Measurements from ENCODE around the gene RAB11B. TPM values are rescaled to one million over a fixed set of nuclear protein-coding genes. Genes with fewer than 3 reads are reported as not detected.

Gene RAB11B
- total and polyA plus RNA-seq, 2 of the 13 experiments (the other 11 are each of a cell fraction or from before 2014, with no cell fraction given): 6.0 to 28.4 TPM

DNA sequence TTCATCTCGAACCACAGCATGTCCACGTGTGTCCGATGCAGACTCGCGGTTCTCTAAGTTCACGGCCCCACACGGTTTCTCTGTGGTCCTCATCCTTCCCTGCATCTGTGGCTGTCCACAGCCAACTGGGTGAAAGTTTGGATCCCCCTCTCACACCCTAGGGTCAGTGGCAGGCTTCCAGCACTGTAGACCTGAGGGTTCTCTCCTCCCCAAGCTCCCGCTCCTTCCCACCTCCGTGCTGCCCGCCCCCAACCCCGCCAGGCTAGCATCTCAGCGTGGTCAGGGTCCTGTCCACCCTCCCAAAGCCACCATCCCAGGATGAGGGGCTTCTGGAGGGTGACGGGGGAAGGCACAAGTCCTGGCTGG, 23.2 kb upstream of the RAB11B start (continued):
- TF ChIP-seq, protein P1, sequence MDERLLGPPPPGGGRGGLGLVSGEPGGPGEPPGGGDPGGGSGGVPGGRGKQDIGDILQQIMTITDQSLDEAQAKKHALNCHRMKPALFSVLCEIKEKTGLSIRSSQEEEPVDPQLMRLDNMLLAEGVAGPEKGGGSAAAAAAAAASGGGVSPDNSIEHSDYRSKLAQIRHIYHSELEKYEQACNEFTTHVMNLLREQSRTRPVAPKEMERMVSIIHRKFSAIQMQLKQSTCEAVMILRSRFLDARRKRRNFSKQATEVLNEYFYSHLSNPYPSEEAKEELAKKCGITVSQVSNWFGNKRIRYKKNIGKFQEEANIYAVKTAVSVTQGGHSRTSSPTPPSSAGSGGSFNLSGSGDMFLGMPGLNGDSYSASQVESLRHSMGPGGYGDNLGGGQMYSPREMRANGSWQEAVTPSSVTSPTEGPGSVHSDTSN (CRISPR knock-in tag; IDR thresholded peaks at IDR 0.05): no peak
- no peak for TF ChIP-seq POGZ (CRISPR knock-in tag; IDR thresholded peaks at IDR 0.05)
- no peak for TF ChIP-seq ZNF441 (CRISPR knock-in tag; IDR thresholded peaks at IDR 0.05; ENCODE audit: borderline replicate concordance)
- TF ChIP-seq MED1 (CRISPR knock-in tag; IDR thresholded peaks at IDR 0.05): no peak
- TF ChIP-seq POLR2AphosphoS5 (IDR thresholded peaks at IDR 0.05; ENCODE audit: low read depth, low read length): 0 out of 2 replicates have a peak, but pooled peaks have one; percentile 3

DNA sequence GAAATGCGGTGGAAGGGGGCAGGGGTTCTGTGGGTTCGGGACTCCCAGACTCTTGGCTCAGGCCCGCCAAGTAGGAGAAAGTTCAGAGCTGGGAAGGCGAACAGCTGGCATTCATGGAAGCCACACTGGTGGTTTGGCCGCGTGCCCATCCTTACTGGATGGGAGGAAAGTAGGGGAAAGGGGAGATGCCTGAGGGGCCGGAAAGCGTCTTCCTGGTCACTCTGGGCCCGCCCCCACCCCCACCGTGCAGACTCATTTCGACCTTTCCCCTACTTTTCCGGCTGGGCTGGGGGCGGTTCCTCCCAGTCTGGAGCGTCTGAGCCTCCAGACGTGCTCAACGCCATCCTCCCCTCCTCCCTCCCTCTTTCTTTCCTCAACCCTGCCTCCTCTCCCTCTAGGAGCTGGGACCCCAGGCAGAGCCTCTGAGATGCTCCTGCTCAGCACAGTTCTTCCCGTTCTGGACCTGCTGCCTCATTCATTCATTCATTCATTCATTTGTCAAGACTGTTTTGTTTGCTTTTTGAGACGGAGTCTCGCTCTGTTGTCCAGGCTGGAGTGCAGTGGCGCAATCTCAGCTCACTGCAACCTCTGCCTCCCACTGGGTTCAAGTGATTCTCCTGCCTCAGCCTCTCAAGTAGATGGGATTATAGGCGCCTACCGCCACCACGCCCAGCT, 22.7 kb upstream of the RAB11B start:
- in situ Hi-C loops (cut with HindIII; ENCODE audit: extremely low pct_ligation_motif_present, low pct_unique_long_range_greater_than_20kb): no loop called here
- Histone ChIP-seq H3K79me2 (ENCODE audit: insufficient read depth, low read length) (no peaks in the 10 kb centered on the region), H3K9me3 (ENCODE audit: low read length) (no peaks in the 10 kb centered on the region), H3K27me3 (ENCODE audit: control insufficient read depth in 1 of 2, insufficient read depth in 2 of 2, low read length in 2 of 2) (peaks cover 0 to 3% of the 10 kb centered on the region in 2 experiments; a peak in 1 of 5 replicates), H2AFZ (ENCODE audit: low read length) (no peak overlapping the region), H3K4me1 (ENCODE audit: insufficient read depth, low read length) (peaks cover 65% of the 10 kb centered on the region), H4K20me1 (ENCODE audit: insufficient read depth, low read length) (no peaks in the 10 kb centered on the region), H3K36me3 (replicated peaks in 1 of 2; ENCODE audit: control insufficient read depth in 1 of 2, insufficient read depth in 2 of 2, low read length in 2 of 2) (peaks cover 0 to 5% of the 10 kb centered on the region in 2 experiments; a peak in 1 of 5 replicates), H3K4me2 (ENCODE audit: low read depth, low read length) (peak overlapping the region; percentile 28; the same call in 1 of the 2 replicates), H3K4me3 (replicated peaks in 1 of 3; ENCODE audit: insufficient read depth in 1 of 3, low read depth in 2 of 3, low read length in 3 of 3) (peak overlapping the region in 1 of 3 experiments; percentile 2; a peak in 1 of 6 replicates), H3K27ac (ENCODE audit: extremely low read length, insufficient read depth, low read length) (no peak overlapping the region), H3K9ac (ENCODE audit: insufficient read depth, low read depth, low read length) (no peak overlapping the region)
- DNase-seq (ENCODE audit: low spot score) (no peak), FAIRE-seq (no peak), ATAC-seq (no peak)
- 59% methylated on average over 23 of the region's 23 CpGs for WGBS (ENCODE audit: low lambda C conversion rate)
- ChIA-PET CTCF (ENCODE audit: low intra/inter-chr PET ratio, low total read pairs) (no interaction called here), POLR2A (interaction anchor here (1.1 to 1.7 kb wide), 4 partner anchors 9 to 56 kb away, joined by 3 to 8 read pairs (median 4); partner anchors contain the start of gene RAB11B)
- intact Hi-C loops (cut with micrococcal nuclease; ENCODE audit: unreplicated experiment): no loop called here
- no TSS peak for BruUV-seq (replicated peaks)
- TF ChIP-seq PPARG (CRISPR knock-in tag; conservative IDR thresholded peaks at IDR 0.05) (peak; percentile 92), POLR2AphosphoS2 (IDR thresholded peaks at IDR 0.05; ENCODE audit: low read depth, low read length) (0 out of 2 replicates have a peak, but pooled peaks have one; percentile 65), ZNF891 (CRISPR knock-in tag; IDR thresholded peaks at IDR 0.05) (no peak), CENPT (CRISPR knock-in tag; IDR thresholded peaks at IDR 0.05; ENCODE audit: low read depth) (no peak), SMYD3 (CRISPR knock-in tag; IDR thresholded peaks at IDR 0.05) (no peak), RAD51 (IDR thresholded peaks at IDR 0.05; ENCODE audit: borderline replicate concordance) (no peak)
- TF ChIP-seq, protein P2, sequence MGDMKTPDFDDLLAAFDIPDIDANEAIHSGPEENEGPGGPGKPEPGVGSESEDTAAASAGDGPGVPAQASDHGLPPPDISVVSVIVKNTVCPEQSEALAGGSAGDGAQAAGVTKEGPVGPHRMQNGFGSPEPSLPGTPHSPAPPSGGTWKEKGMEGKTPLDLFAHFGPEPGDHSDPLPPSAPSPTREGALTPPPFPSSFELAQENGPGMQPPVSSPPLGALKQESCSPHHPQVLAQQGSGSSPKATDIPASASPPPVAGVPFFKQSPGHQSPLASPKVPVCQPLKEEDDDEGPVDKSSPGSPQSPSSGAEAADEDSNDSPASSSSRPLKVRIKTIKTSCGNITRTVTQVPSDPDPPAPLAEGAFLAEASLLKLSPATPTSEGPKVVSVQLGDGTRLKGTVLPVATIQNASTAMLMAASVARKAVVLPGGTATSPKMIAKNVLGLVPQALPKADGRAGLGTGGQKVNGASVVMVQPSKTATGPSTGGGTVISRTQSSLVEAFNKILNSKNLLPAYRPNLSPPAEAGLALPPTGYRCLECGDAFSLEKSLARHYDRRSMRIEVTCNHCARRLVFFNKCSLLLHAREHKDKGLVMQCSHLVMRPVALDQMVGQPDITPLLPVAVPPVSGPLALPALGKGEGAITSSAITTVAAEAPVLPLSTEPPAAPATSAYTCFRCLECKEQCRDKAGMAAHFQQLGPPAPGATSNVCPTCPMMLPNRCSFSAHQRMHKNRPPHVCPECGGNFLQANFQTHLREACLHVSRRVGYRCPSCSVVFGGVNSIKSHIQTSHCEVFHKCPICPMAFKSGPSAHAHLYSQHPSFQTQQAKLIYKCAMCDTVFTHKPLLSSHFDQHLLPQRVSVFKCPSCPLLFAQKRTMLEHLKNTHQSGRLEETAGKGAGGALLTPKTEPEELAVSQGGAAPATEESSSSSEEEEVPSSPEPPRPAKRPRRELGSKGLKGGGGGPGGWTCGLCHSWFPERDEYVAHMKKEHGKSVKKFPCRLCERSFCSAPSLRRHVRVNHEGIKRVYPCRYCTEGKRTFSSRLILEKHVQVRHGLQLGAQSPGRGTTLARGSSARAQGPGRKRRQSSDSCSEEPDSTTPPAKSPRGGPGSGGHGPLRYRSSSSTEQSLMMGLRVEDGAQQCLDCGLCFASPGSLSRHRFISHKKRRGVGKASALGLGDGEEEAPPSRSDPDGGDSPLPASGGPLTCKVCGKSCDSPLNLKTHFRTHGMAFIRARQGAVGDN (CRISPR knock-in tag; IDR thresholded peaks at IDR 0.05): peak; percentile 46; the same call in 1 of the 2 replicates
- TF ChIP-seq, protein P3, sequence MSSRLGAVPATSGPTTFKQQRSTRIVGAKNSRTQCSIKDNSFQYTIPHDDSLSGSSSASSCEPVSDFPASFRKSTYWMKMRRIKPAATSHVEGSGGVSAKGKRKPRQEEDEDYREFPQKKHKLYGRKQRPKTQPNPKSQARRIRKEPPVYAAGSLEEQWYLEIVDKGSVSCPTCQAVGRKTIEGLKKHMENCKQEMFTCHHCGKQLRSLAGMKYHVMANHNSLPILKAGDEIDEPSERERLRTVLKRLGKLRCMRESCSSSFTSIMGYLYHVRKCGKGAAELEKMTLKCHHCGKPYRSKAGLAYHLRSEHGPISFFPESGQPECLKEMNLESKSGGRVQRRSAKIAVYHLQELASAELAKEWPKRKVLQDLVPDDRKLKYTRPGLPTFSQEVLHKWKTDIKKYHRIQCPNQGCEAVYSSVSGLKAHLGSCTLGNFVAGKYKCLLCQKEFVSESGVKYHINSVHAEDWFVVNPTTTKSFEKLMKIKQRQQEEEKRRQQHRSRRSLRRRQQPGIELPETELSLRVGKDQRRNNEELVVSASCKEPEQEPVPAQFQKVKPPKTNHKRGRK (CRISPR knock-in tag; IDR thresholded peaks at IDR 0.05): no peak
- TF ChIP-seq, protein P4, sequence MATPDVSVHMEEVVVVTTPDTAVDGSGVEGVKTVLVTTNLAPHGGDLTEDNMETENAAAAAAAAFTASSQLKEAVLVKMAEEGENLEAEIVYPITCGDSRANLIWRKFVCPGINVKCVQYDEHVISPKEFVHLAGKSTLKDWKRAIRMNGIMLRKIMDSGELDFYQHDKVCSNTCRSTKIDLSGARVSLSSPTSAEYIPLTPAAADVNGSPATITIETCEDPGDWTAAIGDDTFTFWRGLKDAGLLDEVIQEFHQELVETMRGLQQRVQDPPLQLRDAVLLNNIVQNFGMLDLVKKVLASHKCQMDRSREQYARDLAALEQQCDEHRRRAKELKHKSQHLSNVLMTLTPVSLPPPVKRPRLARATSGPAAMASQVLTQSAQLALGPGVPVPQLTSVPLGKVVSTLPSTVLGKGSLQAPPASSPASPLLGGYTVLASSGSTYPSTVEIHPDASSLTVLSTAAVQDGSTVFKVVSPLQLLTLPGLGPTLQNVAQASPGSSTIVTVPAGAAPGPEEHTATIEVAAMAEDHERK (CRISPR knock-in tag; IDR thresholded peaks at IDR 0.05; ENCODE audit: low read depth): no peak
